ENCODE measurements around the gene CHST6.

CHST6 gene

DNA sequence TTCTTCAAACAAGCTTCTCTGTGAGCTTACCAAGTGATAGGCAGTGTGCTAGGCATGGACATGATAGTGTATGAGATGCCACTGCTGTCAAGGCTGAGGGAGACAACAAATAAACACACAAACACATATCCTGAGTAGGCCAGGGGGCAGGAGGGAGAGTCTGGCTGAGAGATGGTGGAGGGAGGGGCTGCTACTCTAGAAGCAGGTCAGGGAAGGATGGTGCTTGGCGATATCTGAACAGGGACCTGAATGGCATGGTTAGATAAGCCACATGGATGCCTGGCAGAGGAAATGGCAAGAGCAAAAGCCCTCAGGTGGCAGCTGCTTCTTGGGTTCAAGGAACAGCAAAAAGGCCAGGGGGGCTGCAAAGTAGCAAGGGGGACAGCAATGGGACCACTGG, 8.6 kb upstream of the CHST6 start:
- no peak for DNase-seq (ENCODE audit: low read depth, low spot score)

DNA sequence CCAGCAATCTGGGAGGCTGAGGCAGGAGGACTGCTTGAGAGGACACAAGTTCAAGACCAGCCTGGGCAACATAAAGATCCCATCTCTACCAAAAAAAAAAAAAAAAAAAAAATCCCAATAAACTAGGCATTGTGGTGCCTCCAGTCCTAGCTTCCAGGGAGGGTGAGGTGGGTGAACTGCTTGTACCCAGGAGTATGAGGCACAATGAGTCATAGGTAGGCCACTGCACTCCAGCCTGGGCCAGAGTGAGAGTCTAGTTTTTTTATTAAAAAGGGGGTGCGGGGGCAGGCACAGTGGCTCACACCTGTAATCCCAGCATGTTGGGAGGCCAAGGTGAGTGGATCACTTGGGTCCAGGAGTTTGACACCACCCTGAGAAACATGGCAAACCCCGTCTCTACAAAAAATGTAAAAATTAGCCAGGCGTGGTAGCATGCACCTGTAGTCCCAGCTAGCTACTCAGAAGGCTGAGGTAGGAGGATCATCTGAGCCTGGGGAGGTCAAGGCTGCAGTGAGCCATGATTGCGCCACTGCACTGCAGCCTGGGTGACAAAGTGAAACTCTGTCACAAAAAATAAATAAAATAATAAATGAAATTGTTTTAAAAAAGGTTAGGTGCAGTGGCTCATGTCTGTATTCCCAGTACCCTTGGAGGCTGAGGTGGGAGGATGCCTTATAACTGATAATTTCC, 7.8 kb upstream of the CHST6 start:
- no peak for DNase-seq (ENCODE audit: low read depth, low spot score)

DNA sequence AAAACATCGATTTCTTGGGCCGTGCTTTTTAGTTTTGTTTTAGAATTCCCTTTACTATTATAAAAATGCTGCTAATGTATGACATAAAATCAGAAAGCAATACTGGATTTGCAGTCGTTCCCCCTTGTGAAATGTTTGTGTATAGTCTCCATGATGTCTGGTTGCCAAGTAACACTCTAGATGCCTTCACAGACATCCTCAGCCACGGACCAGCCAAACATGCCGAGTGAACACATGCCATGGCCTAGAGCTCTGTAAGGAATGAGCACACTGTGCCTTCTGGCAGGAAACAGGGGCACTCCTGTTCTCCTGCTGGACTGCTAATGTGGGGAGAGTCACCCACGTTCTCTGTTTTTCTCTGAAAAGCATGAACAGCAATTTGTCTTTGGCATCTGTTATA, 6.6 kb upstream of the CHST6 start:
- peak; percentile 67 for DNase-seq (ENCODE audit: low read depth, low spot score)

DNA sequence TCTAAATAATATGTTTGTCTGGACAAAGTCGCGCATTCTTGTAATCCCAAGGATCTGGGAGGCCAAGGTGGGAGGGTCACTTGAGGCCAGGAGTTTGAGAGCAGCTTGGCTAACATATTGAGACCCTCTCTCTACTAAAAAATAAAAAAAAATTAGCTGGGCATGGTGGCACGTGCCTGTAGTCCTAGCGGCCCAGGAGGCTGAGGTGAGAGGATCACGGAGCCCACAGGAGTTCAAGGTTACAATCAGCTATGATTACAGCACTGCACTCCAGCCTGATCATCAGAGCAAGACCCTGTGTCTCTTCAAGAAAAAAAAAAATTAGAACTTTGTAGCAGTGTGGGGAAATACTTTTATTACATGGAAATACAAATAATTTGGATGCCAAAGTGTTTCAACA, 6.1 kb upstream of the CHST6 start:
- no peak for DNase-seq (ENCODE audit: low read depth, low spot score)

DNA sequence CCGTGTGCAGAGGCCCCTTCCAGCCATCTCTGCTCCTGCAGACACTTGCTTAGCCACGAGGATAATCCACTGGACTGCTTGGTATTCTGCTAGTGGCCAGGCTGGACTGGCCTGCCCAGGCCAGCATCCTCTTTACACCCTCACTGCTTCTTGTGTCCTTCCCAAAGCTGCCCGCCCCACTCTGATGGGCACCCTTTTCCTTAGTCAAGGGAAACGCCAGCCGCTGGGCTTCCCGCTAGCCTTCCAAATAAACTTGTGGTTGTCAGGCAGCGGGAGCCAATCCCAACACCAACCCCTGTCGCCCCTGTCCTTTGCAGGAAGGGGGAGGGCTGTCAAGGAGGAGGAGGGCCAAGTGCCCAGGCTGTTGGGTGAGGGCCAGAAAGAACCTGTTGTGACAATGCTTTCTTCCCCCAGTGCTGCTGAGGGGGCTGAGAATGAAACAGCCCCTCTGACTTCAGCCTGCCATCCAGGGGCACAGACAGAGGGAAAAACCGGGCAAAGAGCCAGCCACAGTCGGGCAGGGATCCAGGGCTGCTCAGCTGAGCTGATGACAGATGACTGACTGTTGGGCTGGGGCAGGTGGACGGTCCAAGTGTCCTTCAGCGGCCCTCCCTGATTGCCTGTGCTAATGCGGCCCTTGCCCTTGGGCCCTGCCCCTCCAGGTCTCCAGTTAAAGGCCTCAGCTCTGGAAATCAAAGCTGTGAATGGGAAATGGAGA, 3.5 kb upstream of the CHST6 start:
- DNase-seq (ENCODE audit: low read depth, low spot score), result peak; percentile 60

DNA sequence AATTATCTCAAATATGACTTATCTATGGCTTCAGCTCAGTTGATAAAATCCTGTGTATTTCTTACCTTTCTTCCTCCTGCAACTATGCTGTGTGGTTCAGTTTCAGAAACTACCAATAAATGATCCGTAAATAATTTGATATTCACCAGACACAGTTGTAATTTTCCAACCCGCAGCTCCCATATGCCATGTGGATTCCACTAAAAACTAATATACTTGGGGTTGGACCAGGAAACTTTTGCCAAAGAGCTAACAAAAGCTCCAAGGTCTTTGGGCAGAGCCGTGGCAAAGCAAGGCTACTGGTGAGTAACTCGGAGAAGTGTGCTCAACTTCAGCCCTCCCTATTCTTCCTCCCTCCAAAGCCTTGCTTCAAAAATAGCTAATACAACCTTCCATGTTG, 2.3 kb upstream of the CHST6 start:
- DNase-seq (ENCODE audit: low read depth, low spot score), result no peak

DNA sequence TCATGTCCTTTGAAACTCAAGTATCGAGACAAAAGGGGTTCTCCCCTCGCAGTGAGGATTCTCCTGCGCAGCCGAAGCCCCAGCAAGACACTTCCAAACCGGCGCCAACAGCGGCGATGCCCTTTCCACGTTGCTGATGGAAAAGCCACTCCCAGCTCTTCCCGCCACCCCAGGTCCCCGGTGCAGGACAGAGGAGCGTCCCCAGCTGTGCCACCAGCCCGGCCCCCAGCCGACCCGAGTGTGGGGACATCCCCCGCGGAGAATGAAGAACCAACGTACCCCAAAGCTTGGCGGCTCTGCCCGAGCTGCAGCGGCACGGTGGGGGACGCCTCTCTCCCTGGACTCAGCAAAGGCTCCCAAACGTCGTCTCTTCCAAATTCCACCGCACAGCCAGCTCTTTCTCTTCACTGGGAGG, 573 bp downstream of the CHST6 start:
- no peak for DNase-seq (ENCODE audit: low read depth, low spot score)

DNA sequence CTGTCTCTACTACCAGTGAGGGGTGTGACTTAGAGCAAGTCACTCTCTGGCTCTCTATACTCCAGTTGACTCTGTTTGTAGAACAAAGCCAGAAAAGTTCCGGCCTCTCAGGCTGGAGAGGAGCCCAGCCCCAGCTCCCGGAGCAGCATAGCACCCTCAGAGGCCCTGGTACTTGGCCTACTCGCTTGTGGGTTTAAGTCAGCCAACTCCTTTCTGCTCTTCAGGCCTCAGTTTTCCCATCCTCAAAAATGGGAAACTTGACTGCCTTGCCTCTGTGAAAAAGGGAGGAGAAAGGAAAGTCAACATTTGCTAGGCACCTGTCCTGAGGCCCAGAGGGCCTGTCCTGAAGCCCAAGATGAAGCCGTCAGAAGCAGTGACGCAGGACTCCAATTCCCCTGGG, 1.1 kb downstream of the CHST6 start:
- DNase-seq (ENCODE audit: low read depth, low spot score), result no peak

DNA sequence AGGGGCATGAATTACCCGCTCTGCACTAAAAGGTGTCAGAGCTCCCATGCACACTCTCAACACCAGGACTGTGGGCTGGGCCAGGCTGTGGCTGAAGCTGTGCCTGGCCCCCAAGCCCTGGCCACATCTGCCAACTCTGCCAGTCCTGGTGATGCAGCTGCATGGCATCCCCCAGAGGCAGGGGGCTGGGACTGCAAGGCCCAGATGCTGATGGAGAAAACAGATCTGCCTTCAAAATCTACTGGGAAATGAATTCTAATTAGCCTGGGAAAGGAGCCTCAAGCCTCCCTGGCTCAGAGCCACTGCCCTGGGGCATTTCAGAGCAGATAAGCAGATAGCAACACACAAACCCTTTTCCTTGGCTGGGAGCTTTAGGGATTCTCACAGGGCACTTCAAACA, 3.4 kb downstream of the CHST6 start:
- DNase-seq (ENCODE audit: low read depth, low spot score), result peak; percentile 73

DNA sequence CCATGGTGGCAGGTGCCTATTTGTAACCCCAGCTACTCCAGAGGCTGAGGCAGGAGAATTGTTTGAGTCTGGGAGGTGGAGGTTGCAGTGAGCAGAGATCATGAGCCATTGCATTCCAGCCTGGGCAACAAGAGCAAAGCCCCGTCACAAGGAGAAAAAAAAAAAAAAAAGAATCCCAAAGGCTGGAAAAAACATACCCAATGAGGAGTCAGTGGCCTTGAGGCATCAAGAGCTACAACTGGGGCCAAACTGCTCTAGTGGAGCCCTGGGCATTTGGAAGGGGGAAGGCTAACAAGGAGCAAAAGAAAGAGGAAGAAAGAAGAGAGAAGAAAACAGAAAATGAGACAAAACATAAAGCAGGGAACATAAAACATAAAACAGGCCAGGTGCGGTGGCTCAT, 6.9 kb downstream of the CHST6 start:
- no peak for DNase-seq (ENCODE audit: low read depth, low spot score)

DNA sequence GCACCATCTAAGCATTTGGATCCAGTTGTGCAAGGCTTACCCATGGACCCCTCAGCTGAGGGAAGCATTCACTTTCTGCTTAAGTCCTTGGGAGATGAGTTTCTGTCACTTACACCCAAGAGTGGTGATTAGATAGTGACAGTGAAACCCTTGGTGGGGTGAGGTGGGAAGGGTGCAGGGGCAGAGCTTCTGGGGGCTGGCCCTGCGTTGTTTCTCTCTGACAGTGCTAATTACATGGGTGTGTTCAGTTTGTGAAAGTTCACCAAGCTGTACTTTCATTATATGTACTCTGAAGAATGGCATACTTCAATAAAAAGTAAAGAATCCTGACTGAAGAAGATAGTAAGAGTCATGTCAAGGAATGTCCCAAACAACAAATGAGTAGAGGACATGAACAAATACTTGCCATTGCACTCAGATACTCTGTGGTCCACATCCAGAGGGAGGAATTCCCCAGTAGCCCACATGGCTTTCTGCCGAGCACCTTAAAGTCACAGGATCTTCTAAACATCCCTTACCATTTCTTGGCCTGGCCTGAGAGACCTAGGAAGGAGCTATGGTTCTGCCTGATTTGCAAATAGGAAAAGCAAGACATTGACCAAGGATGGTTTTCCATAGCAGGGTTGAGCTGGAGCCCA, 8.4 kb downstream of the CHST6 start:
- peak; percentile 29 for DNase-seq (ENCODE audit: low read depth, low spot score)

DNA sequence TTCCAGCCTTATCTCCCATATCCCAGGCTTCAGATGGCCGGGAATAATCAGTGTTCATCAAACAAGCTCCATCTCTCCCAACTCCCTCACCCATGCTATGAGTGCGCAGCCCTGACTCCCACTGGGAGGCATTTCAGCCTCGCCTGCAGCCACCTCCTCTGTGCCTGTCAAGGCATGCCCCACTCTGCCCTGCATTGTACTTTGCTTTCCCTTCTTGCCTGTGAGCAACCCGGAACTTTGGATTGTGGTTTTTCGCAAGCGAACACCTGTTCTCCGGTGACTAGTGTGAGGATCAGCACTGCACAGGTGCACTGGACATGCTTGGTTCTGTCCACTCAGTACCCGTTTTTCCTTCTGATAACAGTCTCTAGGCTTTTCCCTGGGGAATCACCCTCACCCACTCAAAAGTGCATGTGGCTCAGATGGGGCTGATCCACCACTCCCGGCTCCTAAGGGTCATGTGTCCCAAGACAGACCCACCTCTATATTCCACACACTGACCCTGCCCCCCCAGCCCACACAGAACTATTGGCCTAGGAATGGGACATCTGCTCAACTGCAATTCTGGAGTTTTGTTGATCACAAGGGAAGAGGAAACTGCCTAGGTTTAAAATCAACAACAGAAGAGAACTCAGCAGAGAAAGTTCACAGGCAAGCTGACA, 9.1 kb downstream of the CHST6 start:
- DNase-seq (ENCODE audit: low read depth, low spot score), result no peak

DNA sequence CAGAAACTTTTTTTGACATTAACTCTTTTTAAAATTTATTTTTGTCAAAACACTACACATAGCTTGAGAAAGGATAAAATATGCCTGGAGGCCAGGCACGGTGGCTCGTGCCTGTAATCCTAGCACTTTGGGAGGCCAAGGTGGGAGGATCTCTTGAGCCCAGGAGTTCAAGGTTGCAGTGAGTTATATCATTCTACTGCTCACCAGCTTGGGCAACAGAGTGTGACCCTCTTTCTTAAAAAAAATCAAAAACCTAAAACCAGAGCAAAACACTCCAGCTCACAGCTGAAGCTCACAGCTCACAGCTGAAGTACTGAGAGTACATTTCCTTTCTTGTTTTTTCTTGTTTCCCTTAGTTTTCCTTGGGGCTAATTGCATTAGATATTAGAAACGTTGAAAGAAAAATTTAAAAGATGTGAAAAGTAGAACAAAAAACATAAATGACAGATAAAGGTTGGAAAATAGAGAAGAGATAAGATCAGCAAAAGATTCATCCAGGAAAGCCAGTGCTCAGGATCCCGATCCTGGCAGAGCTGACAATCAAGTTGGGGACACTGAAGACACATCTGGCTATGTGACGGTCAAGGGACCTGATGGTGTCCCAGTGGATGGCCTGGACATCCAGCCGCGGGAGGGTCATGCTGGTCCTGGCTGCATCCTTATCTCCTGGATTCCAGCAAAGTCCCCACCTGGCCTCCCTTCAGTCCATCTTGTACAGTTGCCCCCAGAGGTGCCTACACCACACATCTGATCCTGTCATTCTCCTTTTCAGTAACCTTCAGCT, 9.8 kb downstream of the CHST6 start:
- DNase-seq (ENCODE audit: low read depth, low spot score), result no peak

DNA sequence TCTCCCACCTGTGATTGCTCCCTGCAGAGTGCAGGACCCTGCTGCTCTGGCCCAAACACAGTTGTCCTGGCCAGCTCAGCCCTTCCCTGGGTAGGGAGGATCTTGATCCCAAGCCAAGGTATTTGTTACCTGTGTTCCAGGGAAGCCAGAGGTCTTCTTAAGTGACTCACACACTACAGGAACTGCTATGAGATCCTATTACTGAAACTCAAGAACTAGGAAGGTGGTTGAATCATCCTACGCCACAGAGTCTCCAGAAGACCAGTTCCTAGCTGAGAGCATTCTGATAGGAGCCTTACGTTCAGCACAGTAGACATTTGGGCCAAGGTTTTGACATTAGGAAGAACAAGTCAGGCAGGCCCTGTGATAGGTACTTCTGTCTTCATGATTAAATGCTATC, 12.0 kb downstream of the CHST6 start:
- DNase-seq (ENCODE audit: low read depth, low spot score), result peak; percentile 39

DNA sequence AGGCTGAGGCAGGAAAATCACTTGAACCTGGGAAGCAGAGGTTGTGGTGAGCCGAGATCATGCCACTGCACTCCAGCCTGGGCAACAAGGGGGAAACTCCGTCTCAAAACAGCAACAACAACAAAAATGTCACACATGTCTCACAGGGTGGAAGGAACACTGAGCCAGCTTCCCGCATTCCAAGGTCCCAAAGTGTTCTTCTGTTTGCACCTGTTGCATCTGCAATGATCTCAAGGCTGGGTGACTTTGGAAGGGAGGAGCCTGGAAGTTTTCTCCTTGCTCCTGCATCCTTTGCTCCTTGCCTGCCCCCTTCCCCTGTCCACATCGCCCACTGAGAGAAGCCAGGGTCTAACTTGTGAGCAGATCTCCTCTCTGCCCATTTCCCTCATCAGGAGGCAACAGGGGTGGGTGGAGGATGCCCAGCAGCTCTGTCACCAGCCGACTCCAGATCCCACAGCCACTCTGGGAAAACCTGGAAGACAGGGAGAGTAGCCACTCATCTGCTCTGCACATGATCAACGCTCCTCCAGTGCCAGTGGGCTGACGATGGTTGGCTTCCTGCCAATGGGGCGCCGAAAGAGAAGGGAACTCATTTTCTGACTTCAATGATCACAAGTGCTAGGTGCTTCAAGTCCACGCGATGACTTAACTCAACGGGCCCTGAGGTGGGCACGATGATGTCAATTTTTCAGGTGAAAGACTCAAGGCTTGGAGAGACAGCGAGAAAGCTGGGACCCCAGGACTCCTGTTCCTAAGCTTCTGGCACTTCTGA, 12.6 kb downstream of the CHST6 start:
- no peak for DNase-seq (ENCODE audit: low read depth, low spot score)

DNA sequence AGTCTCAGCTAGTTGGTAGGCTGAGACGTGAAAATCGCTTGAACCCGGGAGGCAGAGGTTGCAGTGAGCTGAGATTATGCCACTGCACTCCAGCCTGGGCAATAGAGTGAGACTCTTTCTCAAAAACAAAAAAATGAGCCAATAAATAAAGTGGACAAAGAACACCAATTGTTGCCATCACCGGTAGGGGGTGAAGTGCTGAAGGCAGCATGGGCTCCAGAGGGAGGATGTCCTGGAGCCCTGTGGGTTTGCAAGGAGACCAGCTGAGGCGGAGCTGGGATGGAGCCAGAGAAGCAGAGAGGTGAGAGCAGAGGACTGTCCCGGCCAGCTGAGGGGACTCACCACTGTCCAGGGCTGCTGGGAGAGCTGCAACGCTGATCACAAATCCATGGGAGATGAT, 13.8 kb downstream of the CHST6 start:
- no peak for DNase-seq (ENCODE audit: low read depth, low spot score)

DNA sequence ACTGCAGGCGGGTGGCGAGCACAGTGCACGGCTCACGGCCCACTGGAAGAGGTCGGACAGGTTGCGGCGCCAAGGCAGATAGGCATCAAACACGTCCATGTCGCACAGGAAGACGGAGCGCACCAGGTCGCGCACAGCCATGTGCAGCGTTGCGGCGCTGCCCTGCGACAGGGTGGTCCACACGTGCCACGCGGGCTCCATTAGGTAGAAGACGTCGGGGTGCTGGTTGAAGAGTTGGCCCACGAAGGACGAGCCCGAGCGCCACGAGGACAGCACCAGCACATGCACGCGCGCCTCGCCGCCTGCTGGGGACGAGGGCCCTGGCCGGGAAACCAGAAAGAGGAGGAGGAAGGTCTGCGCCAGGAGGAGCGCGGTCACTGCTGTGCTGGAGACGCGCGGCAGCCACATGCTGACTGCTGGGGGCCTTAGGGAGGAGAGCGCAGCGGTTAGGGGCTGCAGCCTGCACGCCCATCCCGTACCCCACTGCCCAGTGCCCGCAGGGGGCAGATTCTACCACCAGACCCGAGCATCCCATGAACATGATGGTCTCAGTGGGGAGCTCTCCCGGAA, 15.7 kb downstream of the CHST6 start:
- no peak for DNase-seq (ENCODE audit: low read depth, low spot score)

DNA sequence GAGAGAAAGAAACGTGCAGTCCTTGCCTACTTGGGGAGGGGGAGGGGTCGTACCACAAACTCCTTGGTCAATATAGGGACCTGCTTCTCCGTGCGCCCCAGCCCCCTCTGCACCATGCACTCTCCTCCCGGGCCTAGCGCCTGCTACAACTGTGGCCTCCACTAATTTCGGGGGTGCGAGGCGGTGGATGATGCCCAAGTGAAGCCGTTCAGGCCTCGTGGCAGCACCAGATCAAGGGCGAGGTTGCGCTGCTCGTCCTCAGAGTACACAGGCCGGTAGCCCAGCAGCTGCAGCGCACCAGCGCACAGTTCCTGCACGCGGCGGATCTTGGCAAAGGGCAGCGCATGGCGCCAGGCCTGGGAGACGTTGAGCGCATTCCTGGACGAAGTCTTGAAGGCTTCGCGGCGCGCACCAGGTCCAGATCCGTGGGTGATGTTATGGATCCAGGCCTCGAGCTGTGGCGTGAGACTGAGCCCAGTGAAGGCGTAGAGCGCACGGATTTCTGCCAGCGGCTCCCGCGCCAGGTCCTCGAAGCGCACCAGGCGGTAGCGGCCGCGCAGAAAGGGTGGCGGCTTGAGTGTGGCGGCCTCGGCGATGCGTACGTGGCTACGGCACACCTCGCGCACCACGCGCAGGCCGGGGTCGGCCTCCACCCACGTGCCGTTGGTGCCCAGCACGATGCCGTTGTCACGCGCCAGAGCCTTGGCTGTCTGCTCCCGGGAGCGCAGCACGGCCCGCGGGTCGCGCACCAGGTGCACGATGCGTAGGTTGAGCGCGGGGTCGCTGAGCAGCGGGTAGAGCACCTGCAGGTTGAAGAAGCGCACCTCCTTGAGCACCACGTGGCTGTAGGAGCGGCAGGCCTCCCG, 16.5 kb downstream of the CHST6 start:
- DNase-seq (ENCODE audit: low read depth, low spot score), result no peak

DNA sequence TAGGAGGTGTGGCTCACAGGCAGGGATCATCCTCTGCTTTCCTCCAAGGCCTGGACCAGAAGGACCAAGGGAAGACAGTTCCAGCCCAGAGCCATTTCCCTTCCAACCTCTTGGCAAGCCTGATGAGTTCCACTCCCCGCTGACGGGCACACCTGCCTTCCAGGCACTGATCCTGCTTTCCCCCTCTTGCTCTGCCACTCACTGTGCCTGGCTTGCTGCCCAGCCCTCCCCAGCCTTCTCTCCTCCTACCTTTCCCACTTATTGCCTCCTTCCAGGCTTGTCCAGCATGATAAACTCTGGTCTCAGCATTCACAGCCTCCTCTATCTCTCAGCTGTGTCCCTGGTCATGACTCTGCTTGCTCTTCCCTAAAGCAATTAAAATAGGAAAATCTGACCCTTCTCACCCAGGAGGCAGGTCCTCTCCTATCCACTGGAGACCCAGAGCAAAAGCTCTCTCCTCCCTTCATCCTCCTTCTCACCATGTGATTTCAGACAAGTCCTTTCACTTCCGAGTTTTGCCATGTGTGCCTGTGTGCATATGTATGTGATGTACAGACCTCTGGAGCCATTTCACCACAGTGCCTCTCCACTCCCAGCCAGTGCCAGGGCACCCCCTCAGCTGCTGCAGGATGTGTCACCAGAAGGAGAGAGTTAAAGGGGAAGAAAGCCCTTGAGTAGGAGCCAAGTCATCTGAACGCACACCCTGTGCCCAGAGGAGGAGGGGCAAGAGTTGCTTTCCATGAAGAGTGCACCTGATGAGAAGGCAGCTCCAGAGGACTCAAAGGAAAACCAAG, 17.4 kb downstream of the CHST6 start:
- no peak for DNase-seq (ENCODE audit: low read depth, low spot score)
